Muscle layer of colon (tissue), 2 donors: Measurements from ENCODE around the gene TMEM108.

ENCODE experiments used
- H3K27ac ChIP-seq: one replicate; pipeline ENCODE4 v1.7.0; 2013; ENCODE audit warnings: low read depth, mild to moderate bottlenecking, low read length, moderate library complexity
- H3K27me3 ChIP-seq, 2 donors: one replicate each; pipeline ENCODE4 v1.7.0; 2013; ENCODE audit warnings: low read length in 2 of 2, mild to moderate bottlenecking in 2 of 2; ENCODE audit not compliant: insufficient read depth in 2 of 2, control insufficient read depth in 1 of 2
- H3K36me3 ChIP-seq: one replicate; pipeline ENCODE4 v1.7.0; 2013; ENCODE audit warnings: mild to moderate bottlenecking, low read length; ENCODE audit not compliant: insufficient read depth
- H3K4me1 ChIP-seq: one replicate; pipeline ENCODE4 v1.7.0; 2013; ENCODE audit warnings: mild to moderate bottlenecking, low read length; ENCODE audit not compliant: insufficient read depth
- H3K4me3 ChIP-seq, 2 donors: one replicate each; pipeline ENCODE4 v1.7.0; 2013; ENCODE audit warnings: low read length in 2 of 2, low read depth in 1 of 2, mild to moderate bottlenecking in 1 of 2, moderate library complexity in 1 of 2
- H3K9ac ChIP-seq: one replicate; pipeline ENCODE4 v1.7.0; 2013; ENCODE audit warnings: low read length
- H3K9me3 ChIP-seq: one replicate; pipeline ENCODE4 v1.7.0; 2013; ENCODE audit warnings: mild to moderate bottlenecking, low read length
- donor health status: abdominal sarcoma.
- donor health status: Adenocarcinoma of cecum.

Gene TMEM108

GRCh38 chr3:133138017-133138416 lies 99.8 kb downstream of the TMEM108 start:
- Histone ChIP-seq H3K27ac (no peak overlapping the region), H3K4me3 (no peak overlapping the region), H3K9ac (no peak overlapping the region), H3K27me3 (no peaks in the 10 kb centered on the region), H3K36me3 (no peaks in the 10 kb centered on the region), H3K9me3 (no peaks in the 10 kb centered on the region), H3K4me1 (no peaks in the 10 kb centered on the region)

DNA sequence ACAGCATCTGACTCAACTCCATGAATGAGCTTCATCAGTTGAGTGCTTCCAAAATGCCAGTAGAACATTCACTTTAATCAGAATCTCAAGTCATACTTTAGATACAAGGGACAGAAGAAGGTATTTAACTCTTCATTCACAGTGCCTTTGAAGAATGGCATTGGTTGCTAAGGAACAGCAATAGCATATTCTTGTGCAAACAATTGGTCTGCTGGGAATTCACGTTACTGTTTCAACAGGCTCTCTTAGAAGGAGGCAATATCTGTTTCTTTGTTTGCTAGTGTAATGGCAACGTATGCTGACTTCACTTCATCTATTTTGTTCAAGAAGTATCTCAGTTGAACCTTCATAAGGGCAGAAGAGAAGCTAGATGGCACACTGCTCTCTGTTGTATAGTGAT lies 113.9 kb downstream of the TMEM108 start:
- Histone ChIP-seq H3K9ac (no peak overlapping the region), H3K27ac (no peak overlapping the region), H3K4me1 (no peaks in the 10 kb centered on the region), H3K36me3 (no peaks in the 10 kb centered on the region), H3K9me3 (no peaks in the 10 kb centered on the region), H3K27me3 (no peaks in the 10 kb centered on the region), H3K4me3 (no peak overlapping the region)

DNA sequence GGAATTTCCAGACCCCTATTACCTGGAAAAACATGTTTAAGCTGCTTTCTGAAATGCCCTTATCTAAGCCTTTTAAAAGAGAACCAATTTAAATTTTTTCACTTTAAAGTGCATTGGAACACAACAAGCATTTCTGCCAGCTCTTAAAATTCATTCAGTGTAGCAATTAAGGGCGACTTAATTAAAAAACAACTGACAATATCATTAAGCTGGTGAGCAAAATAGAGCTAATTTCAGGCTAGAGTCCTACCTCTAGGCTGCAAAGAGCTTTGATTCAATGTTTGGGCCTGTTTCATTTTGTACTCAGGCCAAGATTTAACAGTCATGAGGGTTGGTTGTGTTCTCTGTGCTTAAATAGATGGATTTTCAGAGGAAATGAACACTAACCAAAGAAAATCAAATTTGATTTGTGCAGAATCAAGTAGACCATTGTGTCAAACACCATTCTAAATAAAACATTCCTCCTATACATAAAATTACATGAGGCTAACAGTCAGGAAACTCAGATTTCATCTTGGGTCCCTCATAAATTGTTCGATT lies 114.6 kb downstream of the TMEM108 start:
- Histone ChIP-seq H3K4me3 (no peak overlapping the region), H3K9me3 (no peaks in the 10 kb centered on the region), H3K9ac (no peak overlapping the region), H3K27me3 (no peaks in the 10 kb centered on the region), H3K4me1 (no peaks in the 10 kb centered on the region), H3K36me3 (no peaks in the 10 kb centered on the region), H3K27ac (no peak overlapping the region)

GRCh38 chr3:133153382-133153781 lies 115.2 kb downstream of the TMEM108 start:
- no peak overlapping the region for H3K9ac ChIP-seq
- no peaks in the 10 kb centered on the region for H3K27me3 ChIP-seq
- H3K4me3 ChIP-seq: no peak overlapping the region
- H3K27ac ChIP-seq: no peak overlapping the region
- H3K9me3 ChIP-seq: no peaks in the 10 kb centered on the region
- no peaks in the 10 kb centered on the region for H3K36me3 ChIP-seq
- H3K4me1 ChIP-seq: no peaks in the 10 kb centered on the region

DNA sequence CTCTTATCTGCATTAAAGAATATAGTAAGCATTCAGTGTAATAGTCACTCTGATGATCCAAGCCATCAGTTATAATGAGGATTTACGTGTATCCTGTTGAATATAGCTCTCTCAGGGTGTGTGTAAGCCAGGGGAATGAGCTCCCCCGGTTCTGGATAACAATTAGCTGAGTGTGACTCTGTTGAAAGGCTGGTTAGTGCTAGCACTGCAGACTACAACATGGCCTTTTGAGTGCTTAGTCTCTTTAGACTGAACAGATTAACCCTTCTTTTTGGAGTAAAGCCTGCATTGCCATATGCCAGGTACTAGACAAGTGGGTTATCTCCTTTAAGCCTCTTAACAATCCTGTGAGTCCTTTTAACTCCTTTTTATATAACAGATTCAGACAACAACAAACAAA lies 119.5 kb downstream of the TMEM108 start:
- no peak overlapping the region for H3K27ac ChIP-seq
- no peaks in the 10 kb centered on the region for H3K27me3 ChIP-seq

GRCh38 chr3:133158686-133159085 lies 120.5 kb downstream of the TMEM108 start:
- no peak overlapping the region for H3K27ac ChIP-seq
- no peaks in the 10 kb centered on the region for H3K4me1 ChIP-seq
- H3K27me3 ChIP-seq: no peaks in the 10 kb centered on the region

More for the DNA sequence above, 119.5 kb downstream of the TMEM108 start:
- H3K4me3 ChIP-seq: no peak overlapping the region
- no peaks in the 10 kb centered on the region for H3K36me3 ChIP-seq
- H3K4me1 ChIP-seq: no peaks in the 10 kb centered on the region
- H3K9ac ChIP-seq: no peak overlapping the region
- no peaks in the 10 kb centered on the region for H3K9me3 ChIP-seq

DNA sequence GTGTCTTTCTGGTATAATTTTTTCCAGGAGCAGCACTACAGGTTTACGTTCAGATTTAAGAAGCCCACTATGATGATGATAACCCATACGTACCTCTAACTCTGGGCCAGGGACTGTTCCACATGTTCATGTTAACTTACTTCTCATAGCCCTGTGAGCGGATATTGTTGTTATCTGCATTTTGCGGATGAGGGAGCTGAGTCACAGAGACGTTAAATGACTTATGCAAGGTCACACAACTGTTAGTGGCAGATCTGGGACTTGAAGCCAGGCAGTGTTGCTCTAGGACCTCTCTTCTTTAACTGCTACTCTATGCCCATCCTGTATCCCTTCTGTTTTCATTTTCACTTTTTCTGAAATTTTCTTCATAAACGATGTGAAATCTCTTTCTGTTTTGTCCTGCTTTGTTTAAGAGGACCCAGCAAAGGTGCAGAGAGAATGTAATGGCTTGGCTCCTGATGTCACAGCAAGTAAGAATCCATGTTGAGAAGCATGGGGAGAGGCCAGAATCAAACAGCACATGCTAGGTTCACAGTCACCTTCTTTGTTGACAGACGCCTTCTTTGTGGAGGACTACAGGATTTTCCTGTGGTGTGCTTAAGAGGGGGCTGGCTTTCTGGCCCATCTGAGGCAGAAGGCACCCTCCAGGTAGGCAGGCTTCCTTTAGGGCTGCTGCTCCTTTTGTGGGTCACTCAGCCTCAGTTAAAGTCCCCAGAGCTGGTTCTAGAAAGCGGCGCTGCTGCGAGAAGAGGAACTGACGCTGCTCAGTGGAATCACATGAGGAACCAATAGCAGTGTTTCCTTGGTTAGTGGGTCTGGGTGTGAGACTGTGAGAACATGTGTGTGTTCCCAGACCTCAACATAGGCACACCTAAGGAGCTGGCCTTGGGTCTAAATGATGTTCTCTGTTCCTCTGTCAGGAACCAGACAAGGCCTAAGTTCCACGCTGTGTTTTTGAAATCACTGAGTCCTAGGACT lies 121.6 kb downstream of the TMEM108 start:
- Histone ChIP-seq H3K4me3 (no peak overlapping the region), H3K27me3 (no peaks in the 10 kb centered on the region), H3K4me1 (no peaks in the 10 kb centered on the region), H3K9ac (no peak overlapping the region), H3K27ac (no peak overlapping the region), H3K36me3 (no peaks in the 10 kb centered on the region), H3K9me3 (no peaks in the 10 kb centered on the region)

More at GRCh38 chr3:133158686-133159085, 120.5 kb downstream of the TMEM108 start:
- Histone ChIP-seq H3K9me3 (no peaks in the 10 kb centered on the region), H3K4me3 (no peak overlapping the region), H3K36me3 (no peaks in the 10 kb centered on the region), H3K9ac (no peak overlapping the region)

DNA sequence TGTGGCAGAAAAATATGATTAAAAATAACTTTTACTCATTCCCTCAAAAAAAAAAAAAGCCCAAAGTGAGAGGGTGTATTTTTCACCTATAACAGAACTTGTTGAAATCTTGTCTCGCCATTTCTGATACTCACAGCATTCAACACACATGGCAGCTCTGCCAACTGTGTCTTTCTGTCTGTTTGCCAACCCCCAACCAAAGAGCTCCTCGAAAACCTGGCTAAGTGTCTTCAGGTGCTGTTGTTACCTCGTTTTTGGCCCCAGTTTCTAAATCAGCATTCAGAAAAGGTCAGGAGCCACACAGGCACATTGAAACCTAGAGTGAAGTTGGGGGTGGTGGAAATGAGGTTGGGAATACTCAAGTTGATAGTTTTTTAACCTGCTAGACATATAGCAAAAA lies 123.5 kb downstream of the TMEM108 start:
- H3K9ac ChIP-seq: no peak overlapping the region
- H3K9me3 ChIP-seq: no peaks in the 10 kb centered on the region
- no peak overlapping the region for H3K27ac ChIP-seq
- H3K36me3 ChIP-seq: no peaks in the 10 kb centered on the region
- H3K4me1 ChIP-seq: no peaks in the 10 kb centered on the region
- H3K4me3 ChIP-seq: no peak overlapping the region
- no peaks in the 10 kb centered on the region for H3K27me3 ChIP-seq

DNA sequence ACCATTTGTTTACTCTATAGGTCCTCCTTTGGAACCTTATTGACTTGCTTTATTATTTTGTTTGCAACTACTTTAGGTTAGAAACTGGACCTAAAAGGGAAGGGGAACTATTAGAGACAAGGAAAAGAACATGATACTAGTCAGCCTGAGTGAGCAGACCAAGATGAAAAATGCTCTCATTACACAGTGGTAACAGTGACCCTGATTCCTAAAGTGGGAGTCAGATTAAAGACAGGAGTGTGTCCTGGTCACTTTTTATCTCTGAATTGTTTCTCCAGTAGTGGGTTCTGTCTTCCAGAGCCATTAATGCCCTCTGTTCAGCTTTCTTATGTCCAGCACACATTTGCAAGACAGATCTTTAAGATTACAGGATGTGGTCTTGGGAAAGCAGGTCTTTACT lies 124.1 kb downstream of the TMEM108 start:
- Histone ChIP-seq H3K4me1 (no peaks in the 10 kb centered on the region), H3K36me3 (no peaks in the 10 kb centered on the region), H3K27me3 (no peaks in the 10 kb centered on the region), H3K9ac (no peak overlapping the region), H3K4me3 (no peak overlapping the region), H3K9me3 (no peaks in the 10 kb centered on the region), H3K27ac (no peak overlapping the region)

DNA sequence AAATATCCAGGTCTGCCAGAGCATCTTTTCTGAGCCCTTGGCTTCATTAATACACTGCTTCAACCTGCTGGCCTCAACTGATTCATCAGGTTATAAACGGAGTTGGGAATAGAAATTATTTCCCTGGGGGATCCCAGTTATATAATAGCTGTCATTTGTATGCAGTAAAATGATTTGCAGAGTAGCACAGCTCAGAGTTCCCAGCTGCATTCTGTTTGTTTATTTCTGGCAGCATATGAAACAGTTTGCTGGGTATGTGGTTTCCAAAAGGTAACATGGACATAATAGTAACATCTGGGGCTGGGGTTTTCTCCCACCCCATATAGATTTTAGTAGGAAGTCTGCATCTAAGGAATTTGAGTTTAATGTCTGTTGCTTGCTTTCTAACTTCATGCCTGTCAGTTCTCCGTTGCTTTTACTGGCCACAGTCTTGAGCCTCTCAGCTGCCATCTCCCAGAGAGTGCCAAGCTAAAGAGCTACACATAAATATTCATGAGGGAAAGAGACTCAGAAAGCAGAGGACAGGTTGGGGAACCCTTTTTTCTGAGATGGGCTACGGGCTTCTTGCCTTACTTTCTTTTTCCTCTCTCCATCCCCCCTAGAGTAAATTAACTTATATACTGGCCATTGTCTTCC lies 124.6 kb downstream of the TMEM108 start:
- H3K27ac ChIP-seq: no peak overlapping the region
- no peaks in the 10 kb centered on the region for H3K36me3 ChIP-seq
- no peaks in the 10 kb centered on the region for H3K9me3 ChIP-seq
- H3K4me3 ChIP-seq: no peak overlapping the region
- H3K9ac ChIP-seq: no peak overlapping the region
- no peaks in the 10 kb centered on the region for H3K4me1 ChIP-seq
- no peaks in the 10 kb centered on the region for H3K27me3 ChIP-seq

DNA sequence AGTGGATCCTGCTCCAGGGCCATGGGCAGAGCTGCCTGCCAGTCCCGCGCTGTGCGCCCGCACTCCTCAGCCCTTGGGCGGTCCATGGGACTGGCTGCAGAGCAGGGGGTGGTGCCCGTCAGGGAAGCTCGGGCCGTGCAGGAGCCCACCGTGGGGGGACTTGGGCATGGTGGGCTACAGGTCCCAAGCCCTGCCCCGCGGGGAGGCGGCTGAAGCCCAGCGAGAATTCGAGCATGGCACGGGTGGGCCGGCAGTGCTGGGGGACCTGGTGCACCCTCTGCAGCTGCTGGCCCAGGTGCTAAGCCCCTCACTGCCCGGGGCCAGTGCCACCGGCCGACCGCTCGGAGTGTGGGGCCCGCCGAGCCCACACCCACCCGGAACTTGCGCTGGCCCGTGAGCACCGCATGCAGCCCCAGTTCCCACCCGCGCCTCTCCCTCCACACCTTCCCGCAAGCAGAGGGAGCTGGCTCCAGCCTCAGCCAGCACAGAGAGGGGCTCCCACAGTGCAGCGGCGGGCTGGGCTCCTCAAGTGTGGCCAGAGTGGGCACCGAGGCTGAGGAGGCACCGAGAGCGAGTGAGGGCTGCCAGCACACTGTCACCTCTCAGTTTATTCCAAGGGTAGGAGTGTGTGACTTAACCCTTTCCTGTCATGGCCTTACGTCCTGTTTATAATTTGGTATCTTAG lies 129.3 kb downstream of the TMEM108 start:
- H3K9me3 ChIP-seq: no peaks in the 10 kb centered on the region
- no peak overlapping the region for H3K27ac ChIP-seq
- no peak overlapping the region for H3K4me3 ChIP-seq
- no peaks in the 10 kb centered on the region for H3K36me3 ChIP-seq
- no peaks in the 10 kb centered on the region for H3K4me1 ChIP-seq
- no peaks in the 10 kb centered on the region for H3K27me3 ChIP-seq
- H3K9ac ChIP-seq: no peak overlapping the region
